Measurements from ENCODE around the gene DIRAS1. TPM values are rescaled to one million over a fixed set of nuclear protein-coding genes. Genes with fewer than 3 reads are reported as not detected.

The DIRAS1 gene
- total and polyA plus RNA-seq, 5 donors: 155 to 176 (median 170) TPM

- Histone ChIP-seq H3K9me3 (ENCODE audit: control insufficient read depth, low read length) (no peaks in the 10 kb centered on the region), H3K4me3 (ENCODE audit: low read length) (no peak overlapping the region), H3K27me3 (ENCODE audit: control insufficient read depth, insufficient read depth) (no peaks in the 10 kb centered on the region), H3K27ac (ENCODE audit: low read length) (no peak overlapping the region), H3K4me1 (ENCODE audit: control insufficient read depth, insufficient read depth, low read length) (no peaks in the 10 kb centered on the region)
- ATAC-seq (no peak), DNase-seq (no peak)
- intact Hi-C loops (cut with DNase I): no loop called here
- WGBS: 95% methylated on average over 23 of the region's 23 CpGs
Observed at GRCh38 chr19:2762783-2763496, 41.8 kb upstream of the DIRAS1 start.

- Histone ChIP-seq H3K9me3 (ENCODE audit: control insufficient read depth, low read length) (no peaks in the 10 kb centered on the region), H3K27ac (ENCODE audit: low read length) (no peak overlapping the region), H3K27me3 (ENCODE audit: control insufficient read depth, insufficient read depth) (no peaks in the 10 kb centered on the region), H3K4me1 (ENCODE audit: control insufficient read depth, insufficient read depth, low read length) (no peaks in the 10 kb centered on the region), H3K4me3 (ENCODE audit: low read length) (no peak overlapping the region)
- WGBS: 93% methylated on average over 43 of the region's 43 CpGs
- DNase-seq: peak in 1 of 3 donors; percentile 47
- ATAC-seq: no peak
- intact Hi-C loops (cut with DNase I): no loop called here
Observed at GRCh38 chr19:2761876-2762782, 41.0 kb upstream of the DIRAS1 start.

- peak in 1 of 3 donors; percentile 51 for DNase-seq
- no peaks in the 10 kb centered on the region for H3K4me1 ChIP-seq (ENCODE audit: control insufficient read depth, insufficient read depth, low read length)
- no peak overlapping the region for H3K27ac ChIP-seq (ENCODE audit: low read length)
- H3K27me3 ChIP-seq (ENCODE audit: control insufficient read depth, insufficient read depth): no peaks in the 10 kb centered on the region
- no peaks in the 10 kb centered on the region for H3K9me3 ChIP-seq (ENCODE audit: control insufficient read depth, low read length)
- no peak for ATAC-seq
- intact Hi-C loops (cut with DNase I): no loop called here
- 90% methylated on average over 16 of the region's 16 CpGs for WGBS
- H3K4me3 ChIP-seq (ENCODE audit: low read length): no peak overlapping the region
Observed at GRCh38 chr19:2761309-2761677, 40.1 kb upstream of the DIRAS1 start.

GRCh38 chr19:2759965-2760364 lies 38.8 kb upstream of the DIRAS1 start:
- intact Hi-C loops (cut with DNase I): no loop called here
- ATAC-seq: no peak
- H3K4me1 ChIP-seq (ENCODE audit: control insufficient read depth, insufficient read depth, low read length): no peaks in the 10 kb centered on the region
- WGBS: 95% methylated on average over 7 of the region's 7 CpGs
- no peak overlapping the region for H3K27ac ChIP-seq (ENCODE audit: low read length)
- no peaks in the 10 kb centered on the region for H3K9me3 ChIP-seq (ENCODE audit: control insufficient read depth, low read length)
- H3K27me3 ChIP-seq (ENCODE audit: control insufficient read depth, insufficient read depth): no peaks in the 10 kb centered on the region
- DNase-seq: no peak
- H3K4me3 ChIP-seq (ENCODE audit: low read length): no peak overlapping the region

- no peak for ATAC-seq
- intact Hi-C loops (cut with DNase I): no loop called here
- WGBS: 92% methylated on average over 17 of the region's 17 CpGs
- H3K4me1 ChIP-seq (ENCODE audit: control insufficient read depth, insufficient read depth, low read length): no peaks in the 10 kb centered on the region
- H3K27ac ChIP-seq (ENCODE audit: low read length): no peak overlapping the region
- no peaks in the 10 kb centered on the region for H3K9me3 ChIP-seq (ENCODE audit: control insufficient read depth, low read length)
- no peak overlapping the region for H3K4me3 ChIP-seq (ENCODE audit: low read length)
- H3K27me3 ChIP-seq (ENCODE audit: control insufficient read depth, insufficient read depth): no peaks in the 10 kb centered on the region
- DNase-seq: no peak
Observed at GRCh38 chr19:2759362-2759761, 38.2 kb upstream of the DIRAS1 start.

GRCh38 chr19:2758601-2759313 lies 37.6 kb upstream of the DIRAS1 start:
- DNase-seq (no peak), ATAC-seq (no peak)
- no peaks in the 10 kb centered on the region for H3K9me3 ChIP-seq (ENCODE audit: control insufficient read depth, low read length)
- no peaks in the 10 kb centered on the region for H3K4me1 ChIP-seq (ENCODE audit: control insufficient read depth, insufficient read depth, low read length)
- intact Hi-C loops (cut with DNase I): no loop called here
- WGBS: 96% methylated on average over 17 of the region's 17 CpGs
- no peak overlapping the region for H3K27ac ChIP-seq (ENCODE audit: low read length)
- no peaks in the 10 kb centered on the region for H3K27me3 ChIP-seq (ENCODE audit: control insufficient read depth, insufficient read depth)
- H3K4me3 ChIP-seq (ENCODE audit: low read length): no peak overlapping the region

GRCh38 chr19:2756921-2757881 lies 36.0 kb upstream of the DIRAS1 start:
- DNase-seq (no peak), ATAC-seq (peak in 1 of 2 donors; percentile 6)
- H3K4me3 ChIP-seq (ENCODE audit: low read length): no peak overlapping the region
- no peaks in the 10 kb centered on the region for H3K4me1 ChIP-seq (ENCODE audit: control insufficient read depth, insufficient read depth, low read length)
- 93% methylated on average over 48 of the region's 48 CpGs for WGBS
- H3K27ac ChIP-seq (ENCODE audit: low read length): no peak overlapping the region
- intact Hi-C loops (cut with DNase I): no loop called here
- no peaks in the 10 kb centered on the region for H3K27me3 ChIP-seq (ENCODE audit: control insufficient read depth, insufficient read depth)
- no peaks in the 10 kb centered on the region for H3K9me3 ChIP-seq (ENCODE audit: control insufficient read depth, low read length)

GRCh38 chr19:2756477-2756876 lies 35.3 kb upstream of the DIRAS1 start:
- intact Hi-C loops (cut with DNase I): no loop called here
- no peaks in the 10 kb centered on the region for H3K27me3 ChIP-seq (ENCODE audit: control insufficient read depth, insufficient read depth)
- 81% methylated on average over 8 of the region's 8 CpGs for WGBS
- H3K9me3 ChIP-seq (ENCODE audit: control insufficient read depth, low read length): no peaks in the 10 kb centered on the region
- H3K4me3 ChIP-seq (ENCODE audit: low read length): no peak overlapping the region
- no peak overlapping the region for H3K27ac ChIP-seq (ENCODE audit: low read length)
- DNase-seq (no peak), ATAC-seq (no peak)
- H3K4me1 ChIP-seq (ENCODE audit: control insufficient read depth, insufficient read depth, low read length): no peaks in the 10 kb centered on the region

GRCh38 chr19:2755811-2756210 lies 34.6 kb upstream of the DIRAS1 start:
- Histone ChIP-seq H3K4me3 (ENCODE audit: low read length) (no peak overlapping the region), H3K9me3 (ENCODE audit: control insufficient read depth, low read length) (no peaks in the 10 kb centered on the region), H3K27me3 (ENCODE audit: control insufficient read depth, insufficient read depth) (no peaks in the 10 kb centered on the region), H3K27ac (ENCODE audit: low read length) (no peak overlapping the region), H3K4me1 (ENCODE audit: control insufficient read depth, insufficient read depth, low read length) (no peaks in the 10 kb centered on the region)
- no peak for DNase-seq
- 92% methylated on average over 16 of the region's 16 CpGs for WGBS
- intact Hi-C loops (cut with DNase I): no loop called here
- no peak for ATAC-seq

GRCh38 chr19:2755448-2755705 lies 34.2 kb upstream of the DIRAS1 start:
- 93% methylated on average over 16 of the region's 16 CpGs for WGBS
- no peak for ATAC-seq

More at GRCh38 chr19:2755448-2755705, 34.2 kb upstream of the DIRAS1 start:
- DNase-seq: peak in 1 of 3 donors; percentile 38
- H3K4me3 ChIP-seq (ENCODE audit: low read length): no peak overlapping the region
- H3K4me1 ChIP-seq (ENCODE audit: control insufficient read depth, insufficient read depth, low read length): no peaks in the 10 kb centered on the region
- no peaks in the 10 kb centered on the region for H3K9me3 ChIP-seq (ENCODE audit: control insufficient read depth, low read length)
- H3K27me3 ChIP-seq (ENCODE audit: control insufficient read depth, insufficient read depth): no peaks in the 10 kb centered on the region
- intact Hi-C loops (cut with DNase I): no loop called here
- no peak overlapping the region for H3K27ac ChIP-seq (ENCODE audit: low read length)

Measured in right cardiac atrium (tissue), 5 donors.